ENCODE measurements around the gene GNMT.
"Not testable (repeated sequence)": the region's sequence is repeated elsewhere in the genome, so short reads cannot be mapped to it uniquely, and the experiment has no call there.

GNMT gene

DNA sequence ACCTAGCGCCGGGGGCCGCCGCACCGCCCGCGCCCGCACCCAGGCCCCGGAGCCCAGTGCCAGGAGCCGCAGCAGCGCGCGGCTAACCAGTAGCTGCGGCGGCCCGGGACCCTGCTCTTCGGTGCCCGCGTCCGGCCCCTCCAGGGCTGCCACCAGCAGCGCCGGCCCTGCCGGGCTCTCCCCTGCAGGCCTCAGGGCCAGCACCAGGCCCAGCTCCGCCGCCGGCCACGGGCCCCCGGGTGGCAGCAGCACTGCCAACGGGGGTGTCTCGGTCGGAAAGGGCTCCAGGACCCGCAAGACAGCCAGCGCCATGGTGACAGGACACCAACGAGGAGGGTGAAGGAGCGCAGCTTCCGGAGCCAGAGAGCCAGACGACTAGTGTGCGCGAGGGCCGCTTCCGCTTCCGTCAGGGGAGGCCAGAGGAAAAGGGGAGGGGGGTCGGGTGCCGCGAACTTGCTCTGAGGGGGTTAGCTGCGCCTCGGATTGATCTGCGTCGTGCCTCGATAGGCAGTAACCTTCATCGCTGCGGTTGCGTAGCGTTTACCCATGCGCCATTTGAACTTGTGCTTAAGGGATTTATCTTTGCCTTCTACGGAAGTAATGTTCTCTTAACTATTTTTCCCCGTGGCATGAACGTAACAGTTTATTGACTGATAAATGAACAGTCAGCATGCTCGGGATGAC lies 18.4 kb downstream of the GNMT start, which contains the start of gene PEX6:
TSS of gene PEX6 (minus strand) at position 343 of the 684 bp plus-strand sequence. CDS start at position 312, 31 bp downstream.
- DNase-seq = peak; percentile 94

GRCh38 chr6:42979523-42980177 lies 19.1 kb downstream of the GNMT start:
- DNase-seq = peak; percentile 64 to 65

- no peak for DNase-seq
Measured at GRCh38 chr6:42981836-42982235, 21.3 kb downstream of the GNMT start.

DNA sequence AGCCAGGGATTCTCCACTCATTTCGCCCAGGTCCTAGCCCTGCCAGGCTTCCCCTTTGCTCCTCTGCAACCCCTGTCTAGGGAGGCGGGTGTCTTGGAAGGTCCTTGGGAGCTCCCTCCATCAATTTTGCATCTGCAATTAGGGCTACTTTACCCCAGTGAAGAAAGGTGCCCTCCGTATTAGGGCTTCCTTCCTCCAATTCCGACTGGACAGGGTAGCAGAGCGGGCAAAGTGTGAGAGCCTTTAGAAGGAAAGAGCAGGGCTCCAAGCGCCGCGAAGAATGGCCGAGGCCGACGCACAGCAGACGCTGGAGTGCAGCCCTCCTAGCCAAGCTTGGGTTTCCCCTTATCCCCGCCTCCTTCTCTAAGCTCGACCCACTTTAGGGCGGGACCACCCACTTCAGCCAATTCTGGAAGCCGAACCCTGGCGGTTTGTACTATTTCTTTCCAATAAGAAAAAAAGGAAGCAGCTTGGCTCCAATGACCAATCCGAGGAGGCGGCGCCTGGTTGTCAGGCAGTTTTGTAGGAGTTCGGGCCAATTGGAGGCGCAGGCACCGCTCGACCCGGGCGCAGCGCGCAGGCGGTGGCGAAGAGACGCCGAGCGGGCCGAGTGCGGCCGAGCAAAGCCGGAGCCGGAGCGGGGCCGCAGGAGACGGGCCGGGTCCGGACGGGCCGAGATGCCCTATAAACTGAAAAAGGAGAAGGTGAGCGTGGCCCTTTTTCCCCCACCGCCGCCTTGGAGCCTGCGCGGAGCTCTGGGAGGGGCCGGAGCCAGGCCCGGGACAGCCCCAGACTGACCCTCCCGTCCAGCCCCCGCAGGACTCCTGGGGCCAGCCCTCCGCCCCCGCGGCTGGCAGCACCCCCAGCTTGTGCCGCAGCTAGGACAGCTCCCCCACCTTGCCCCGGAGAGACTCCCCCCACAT lies 23.7 kb downstream of the GNMT start, which contains the start of gene PPP2R5D:
TSS of gene PPP2R5D (plus strand) at position 570 of the 923 bp plus-strand sequence. CDS start at position 678, 108 bp downstream.
- peak; percentile 99 to 100 for DNase-seq

- DNase-seq = peak; percentile 17 to 48
Measured at GRCh38 chr6:42984924-42985475, 24.4 kb downstream of the GNMT start.

DNA sequence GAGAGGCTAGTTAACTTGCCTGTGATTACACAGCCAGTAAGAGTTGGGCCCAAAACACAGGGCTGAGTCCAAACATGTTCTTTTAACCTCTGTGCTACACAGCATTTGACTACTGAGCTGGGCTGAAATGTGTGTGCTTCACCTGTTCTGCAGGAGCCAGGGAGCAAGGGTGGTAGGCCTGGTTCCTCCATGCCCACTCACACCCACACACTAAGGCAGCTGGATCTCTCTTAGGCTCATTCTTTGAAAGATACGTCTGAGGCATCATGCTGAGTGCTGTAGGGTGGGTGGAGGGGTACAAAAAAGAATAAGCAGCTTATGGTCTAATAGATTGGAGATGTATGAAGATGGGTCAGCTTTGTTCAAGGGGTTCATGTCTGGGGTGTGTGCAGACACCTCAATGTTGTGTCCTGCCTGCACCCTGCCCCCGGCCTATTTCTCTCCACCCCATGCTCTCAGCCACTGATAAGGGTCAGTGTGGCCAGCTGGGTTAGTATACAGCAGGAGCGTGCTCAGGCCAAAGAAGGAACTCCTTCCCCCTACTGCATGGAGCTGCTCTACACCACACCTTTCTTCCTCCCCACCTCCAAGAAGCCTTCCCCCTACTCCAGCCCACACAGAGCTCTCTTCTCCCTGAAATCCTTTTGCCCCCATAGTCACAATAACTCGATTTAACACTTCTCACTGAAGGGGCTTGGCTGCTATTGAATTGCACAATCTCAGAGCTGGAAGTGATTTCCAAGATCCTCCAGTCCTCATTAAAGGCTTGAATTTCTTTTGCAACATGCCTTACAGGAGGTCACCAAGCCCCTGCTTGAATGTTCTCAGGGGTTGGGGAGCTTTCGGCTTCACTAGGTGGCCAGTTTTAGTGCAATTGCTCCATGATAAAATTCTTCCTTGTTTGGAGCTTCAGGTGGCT lies 27.2 kb downstream of the GNMT start:
- DNase-seq = no peak

GRCh38 chr6:42988486-42989020 lies 28.0 kb downstream of the GNMT start:
- DNase-seq = no peak

GRCh38 chr6:42989923-42990322 lies 29.4 kb downstream of the GNMT start:
- no peak for DNase-seq

GRCh38 chr6:42993445-42993844 lies 32.9 kb downstream of the GNMT start:
- no peak for DNase-seq

DNA sequence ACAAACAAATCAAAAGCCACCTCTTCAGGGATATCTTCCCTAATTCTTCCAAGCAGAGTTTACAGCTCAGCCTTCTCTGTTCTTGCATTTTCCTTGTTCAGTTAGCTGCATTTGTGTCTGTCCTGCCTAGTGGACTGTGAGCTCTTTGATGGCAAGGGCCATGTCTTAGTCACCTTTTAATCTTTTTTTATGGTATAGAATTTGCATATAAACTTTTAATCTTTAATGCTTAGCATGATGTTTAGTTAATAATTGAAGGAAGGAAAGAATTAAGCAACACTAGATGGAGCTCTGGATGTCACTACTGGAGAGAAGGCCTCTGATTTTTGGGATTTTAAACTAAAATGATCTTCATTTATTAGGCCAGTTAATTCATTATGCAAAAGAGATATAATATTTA lies 36.0 kb downstream of the GNMT start:
- DNase-seq = no peak

GRCh38 chr6:42998205-42998604 lies 37.7 kb downstream of the GNMT start:
- not testable (repeated sequence) for DNase-seq

GRCh38 chr6:43001843-43002242 lies 41.3 kb downstream of the GNMT start:
- no peak for DNase-seq

DNA sequence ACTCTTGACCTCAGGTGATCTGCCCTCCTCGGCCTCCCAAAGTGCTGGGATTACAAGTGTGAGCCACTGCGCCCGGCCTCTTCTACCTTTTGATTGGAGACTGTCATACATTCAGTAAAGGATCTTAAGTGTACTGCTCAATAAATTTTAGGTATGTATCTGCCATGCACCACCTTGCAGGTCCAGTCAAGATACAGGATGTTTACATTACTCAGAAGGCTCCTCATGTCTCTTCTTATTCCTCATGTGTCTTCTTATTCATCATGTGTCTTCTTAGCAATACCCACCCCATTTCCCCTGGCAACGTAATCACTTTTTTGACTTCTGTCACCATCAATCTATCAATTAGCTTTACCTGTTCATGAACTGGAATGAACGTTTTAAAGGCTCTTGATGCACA lies 45.3 kb downstream of the GNMT start:
- DNase-seq = no peak

GRCh38 chr6:43006251-43006650 lies 45.7 kb downstream of the GNMT start:
- DNase-seq = no peak

- no peak for DNase-seq
Measured at GRCh38 chr6:43007126-43007525, 46.6 kb downstream of the GNMT start.

- peak; percentile 59 to 65 for DNase-seq
Measured at GRCh38 chr6:43009124-43009523, 48.6 kb downstream of the GNMT start.

GRCh38 chr6:43011207-43011606 lies 50.7 kb downstream of the GNMT start:
- no peak for DNase-seq

DNA sequence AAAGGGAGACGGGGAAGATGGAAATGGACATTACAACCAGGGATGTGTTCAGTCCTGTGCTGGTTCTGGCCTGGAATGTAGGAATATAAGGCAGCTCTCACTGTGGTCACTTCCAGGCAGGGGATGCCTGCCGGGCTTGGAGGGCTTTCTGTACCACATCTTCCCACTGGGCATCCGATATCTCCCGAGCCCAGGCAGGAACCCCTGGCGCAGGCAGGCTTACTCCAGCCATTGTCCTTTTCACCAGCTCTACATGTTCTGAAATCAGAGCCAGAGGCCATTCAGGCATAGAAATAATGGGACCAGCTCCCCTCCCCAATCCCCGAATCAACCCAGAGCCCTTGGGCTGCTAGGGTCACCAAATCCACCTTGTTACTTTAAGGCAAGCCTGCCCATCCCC lies 51.8 kb downstream of the GNMT start:
- no peak for DNase-seq

DNA sequence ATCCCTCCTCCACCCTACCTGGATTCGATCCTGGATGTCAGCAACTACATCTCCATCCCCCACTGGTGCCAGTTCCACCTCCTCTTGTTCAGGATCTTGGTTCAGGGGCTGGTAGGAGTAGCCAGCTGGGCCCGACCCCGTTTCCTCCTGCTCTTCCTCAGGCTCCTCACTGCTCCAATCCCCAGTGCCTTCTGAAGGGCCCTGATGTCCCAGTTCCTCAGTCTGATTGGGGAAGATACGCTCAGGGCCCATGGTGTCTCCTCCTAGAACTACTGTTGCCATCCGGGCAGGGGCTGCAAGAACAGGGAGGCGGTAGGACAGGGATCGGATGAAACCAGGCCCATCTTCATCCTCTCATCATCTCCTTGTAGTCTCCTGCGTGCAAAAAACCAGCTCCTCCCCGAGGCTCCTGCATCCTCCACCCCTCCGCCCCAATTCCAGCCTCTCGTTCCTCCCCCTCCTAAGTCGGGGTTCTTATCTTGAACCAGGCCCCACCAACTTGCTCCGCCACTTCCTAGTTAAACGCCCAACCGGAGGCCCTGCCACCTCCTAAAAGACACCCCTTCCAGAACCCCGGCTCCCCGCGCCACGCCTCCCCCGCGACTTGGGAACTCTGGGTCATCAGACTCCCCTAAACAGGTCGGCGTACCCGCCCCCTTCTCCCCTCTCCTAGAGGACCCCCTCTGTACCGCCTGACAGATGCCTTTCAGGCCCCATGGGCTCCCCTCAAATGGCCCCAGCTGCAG lies 52.7 kb downstream of the GNMT start:
- peak; percentile 63 to 71 for DNase-seq

Data from Kasumi-1 (cell line).